ENCODE data around the gene RAB1A.

DNA sequence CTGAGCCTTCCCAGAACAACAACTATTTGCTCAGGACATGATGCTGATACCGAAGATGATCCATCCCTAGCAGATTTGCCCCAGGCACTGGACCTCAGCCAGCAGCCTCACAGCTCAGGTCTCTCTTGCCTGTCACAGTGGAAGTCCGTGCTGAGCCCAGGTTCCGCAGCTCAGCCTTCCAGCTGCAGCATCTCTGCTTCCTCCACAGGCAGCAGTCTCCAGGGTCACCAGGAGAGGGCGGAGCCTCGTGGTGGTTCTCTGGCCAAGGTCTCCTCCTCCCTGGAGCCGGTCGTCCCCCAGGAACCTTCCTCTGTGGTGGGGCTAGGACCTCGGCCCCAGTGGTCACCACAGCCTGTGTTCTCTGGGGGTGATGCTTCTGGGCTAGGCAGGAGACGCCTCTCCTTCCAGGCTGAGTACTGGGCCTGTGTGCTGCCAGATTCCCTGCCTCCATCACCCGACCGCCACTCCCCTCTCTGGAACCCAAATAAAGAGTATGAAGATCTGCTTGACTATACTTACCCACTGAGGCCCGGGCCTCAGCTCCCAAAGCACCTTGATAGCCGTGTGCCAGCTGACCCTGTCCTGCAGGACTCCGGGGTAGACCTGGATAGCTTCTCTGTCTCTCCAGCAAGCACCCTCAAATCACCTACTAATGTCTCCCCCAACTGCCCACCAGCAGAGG, 58.3 kb downstream of the RAB1A start:
- TF ChIP-seq, protein P1, sequence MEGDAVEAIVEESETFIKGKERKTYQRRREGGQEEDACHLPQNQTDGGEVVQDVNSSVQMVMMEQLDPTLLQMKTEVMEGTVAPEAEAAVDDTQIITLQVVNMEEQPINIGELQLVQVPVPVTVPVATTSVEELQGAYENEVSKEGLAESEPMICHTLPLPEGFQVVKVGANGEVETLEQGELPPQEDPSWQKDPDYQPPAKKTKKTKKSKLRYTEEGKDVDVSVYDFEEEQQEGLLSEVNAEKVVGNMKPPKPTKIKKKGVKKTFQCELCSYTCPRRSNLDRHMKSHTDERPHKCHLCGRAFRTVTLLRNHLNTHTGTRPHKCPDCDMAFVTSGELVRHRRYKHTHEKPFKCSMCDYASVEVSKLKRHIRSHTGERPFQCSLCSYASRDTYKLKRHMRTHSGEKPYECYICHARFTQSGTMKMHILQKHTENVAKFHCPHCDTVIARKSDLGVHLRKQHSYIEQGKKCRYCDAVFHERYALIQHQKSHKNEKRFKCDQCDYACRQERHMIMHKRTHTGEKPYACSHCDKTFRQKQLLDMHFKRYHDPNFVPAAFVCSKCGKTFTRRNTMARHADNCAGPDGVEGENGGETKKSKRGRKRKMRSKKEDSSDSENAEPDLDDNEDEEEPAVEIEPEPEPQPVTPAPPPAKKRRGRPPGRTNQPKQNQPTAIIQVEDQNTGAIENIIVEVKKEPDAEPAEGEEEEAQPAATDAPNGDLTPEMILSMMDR (conservative IDR thresholded peaks at IDR 0.05; ENCODE audit: low read depth in 2 of 2), result peak; percentile 40 to 56
- TF ChIP-seq EZH2 (IDR thresholded peaks at IDR 0.05; ENCODE audit: low read depth, unreplicated experiment) (no peak), POLR2AphosphoS5 (IDR thresholded peaks at IDR 0.05; ENCODE audit: low read depth) (no peak), JUNB (IDR thresholded peaks at IDR 0.05; ENCODE audit: unreplicated experiment) (no peak), EZH2phosphoT487 (IDR thresholded peaks at IDR 0.05; ENCODE audit: unreplicated experiment) (no peak), CREB1 (CRISPR knock-in tag; IDR thresholded peaks at IDR 0.05; ENCODE audit: low read depth) (no peak), ZNF114 (CRISPR knock-in tag; IDR thresholded peaks at IDR 0.05) (no peak), NANOG (IDR thresholded peaks at IDR 0.05; ENCODE audit: borderline replicate concordance) (no peak), ZNF331 (CRISPR knock-in tag; IDR thresholded peaks at IDR 0.05; ENCODE audit: low read depth) (no peak)
- TF ChIP-seq, protein P2, sequence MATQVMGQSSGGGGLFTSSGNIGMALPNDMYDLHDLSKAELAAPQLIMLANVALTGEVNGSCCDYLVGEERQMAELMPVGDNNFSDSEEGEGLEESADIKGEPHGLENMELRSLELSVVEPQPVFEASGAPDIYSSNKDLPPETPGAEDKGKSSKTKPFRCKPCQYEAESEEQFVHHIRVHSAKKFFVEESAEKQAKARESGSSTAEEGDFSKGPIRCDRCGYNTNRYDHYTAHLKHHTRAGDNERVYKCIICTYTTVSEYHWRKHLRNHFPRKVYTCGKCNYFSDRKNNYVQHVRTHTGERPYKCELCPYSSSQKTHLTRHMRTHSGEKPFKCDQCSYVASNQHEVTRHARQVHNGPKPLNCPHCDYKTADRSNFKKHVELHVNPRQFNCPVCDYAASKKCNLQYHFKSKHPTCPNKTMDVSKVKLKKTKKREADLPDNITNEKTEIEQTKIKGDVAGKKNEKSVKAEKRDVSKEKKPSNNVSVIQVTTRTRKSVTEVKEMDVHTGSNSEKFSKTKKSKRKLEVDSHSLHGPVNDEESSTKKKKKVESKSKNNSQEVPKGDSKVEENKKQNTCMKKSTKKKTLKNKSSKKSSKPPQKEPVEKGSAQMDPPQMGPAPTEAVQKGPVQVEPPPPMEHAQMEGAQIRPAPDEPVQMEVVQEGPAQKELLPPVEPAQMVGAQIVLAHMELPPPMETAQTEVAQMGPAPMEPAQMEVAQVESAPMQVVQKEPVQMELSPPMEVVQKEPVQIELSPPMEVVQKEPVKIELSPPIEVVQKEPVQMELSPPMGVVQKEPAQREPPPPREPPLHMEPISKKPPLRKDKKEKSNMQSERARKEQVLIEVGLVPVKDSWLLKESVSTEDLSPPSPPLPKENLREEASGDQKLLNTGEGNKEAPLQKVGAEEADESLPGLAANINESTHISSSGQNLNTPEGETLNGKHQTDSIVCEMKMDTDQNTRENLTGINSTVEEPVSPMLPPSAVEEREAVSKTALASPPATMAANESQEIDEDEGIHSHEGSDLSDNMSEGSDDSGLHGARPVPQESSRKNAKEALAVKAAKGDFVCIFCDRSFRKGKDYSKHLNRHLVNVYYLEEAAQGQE (IDR thresholded peaks at IDR 0.05; ENCODE audit: unreplicated experiment), result no peak
- TF ChIP-seq, protein P3, sequence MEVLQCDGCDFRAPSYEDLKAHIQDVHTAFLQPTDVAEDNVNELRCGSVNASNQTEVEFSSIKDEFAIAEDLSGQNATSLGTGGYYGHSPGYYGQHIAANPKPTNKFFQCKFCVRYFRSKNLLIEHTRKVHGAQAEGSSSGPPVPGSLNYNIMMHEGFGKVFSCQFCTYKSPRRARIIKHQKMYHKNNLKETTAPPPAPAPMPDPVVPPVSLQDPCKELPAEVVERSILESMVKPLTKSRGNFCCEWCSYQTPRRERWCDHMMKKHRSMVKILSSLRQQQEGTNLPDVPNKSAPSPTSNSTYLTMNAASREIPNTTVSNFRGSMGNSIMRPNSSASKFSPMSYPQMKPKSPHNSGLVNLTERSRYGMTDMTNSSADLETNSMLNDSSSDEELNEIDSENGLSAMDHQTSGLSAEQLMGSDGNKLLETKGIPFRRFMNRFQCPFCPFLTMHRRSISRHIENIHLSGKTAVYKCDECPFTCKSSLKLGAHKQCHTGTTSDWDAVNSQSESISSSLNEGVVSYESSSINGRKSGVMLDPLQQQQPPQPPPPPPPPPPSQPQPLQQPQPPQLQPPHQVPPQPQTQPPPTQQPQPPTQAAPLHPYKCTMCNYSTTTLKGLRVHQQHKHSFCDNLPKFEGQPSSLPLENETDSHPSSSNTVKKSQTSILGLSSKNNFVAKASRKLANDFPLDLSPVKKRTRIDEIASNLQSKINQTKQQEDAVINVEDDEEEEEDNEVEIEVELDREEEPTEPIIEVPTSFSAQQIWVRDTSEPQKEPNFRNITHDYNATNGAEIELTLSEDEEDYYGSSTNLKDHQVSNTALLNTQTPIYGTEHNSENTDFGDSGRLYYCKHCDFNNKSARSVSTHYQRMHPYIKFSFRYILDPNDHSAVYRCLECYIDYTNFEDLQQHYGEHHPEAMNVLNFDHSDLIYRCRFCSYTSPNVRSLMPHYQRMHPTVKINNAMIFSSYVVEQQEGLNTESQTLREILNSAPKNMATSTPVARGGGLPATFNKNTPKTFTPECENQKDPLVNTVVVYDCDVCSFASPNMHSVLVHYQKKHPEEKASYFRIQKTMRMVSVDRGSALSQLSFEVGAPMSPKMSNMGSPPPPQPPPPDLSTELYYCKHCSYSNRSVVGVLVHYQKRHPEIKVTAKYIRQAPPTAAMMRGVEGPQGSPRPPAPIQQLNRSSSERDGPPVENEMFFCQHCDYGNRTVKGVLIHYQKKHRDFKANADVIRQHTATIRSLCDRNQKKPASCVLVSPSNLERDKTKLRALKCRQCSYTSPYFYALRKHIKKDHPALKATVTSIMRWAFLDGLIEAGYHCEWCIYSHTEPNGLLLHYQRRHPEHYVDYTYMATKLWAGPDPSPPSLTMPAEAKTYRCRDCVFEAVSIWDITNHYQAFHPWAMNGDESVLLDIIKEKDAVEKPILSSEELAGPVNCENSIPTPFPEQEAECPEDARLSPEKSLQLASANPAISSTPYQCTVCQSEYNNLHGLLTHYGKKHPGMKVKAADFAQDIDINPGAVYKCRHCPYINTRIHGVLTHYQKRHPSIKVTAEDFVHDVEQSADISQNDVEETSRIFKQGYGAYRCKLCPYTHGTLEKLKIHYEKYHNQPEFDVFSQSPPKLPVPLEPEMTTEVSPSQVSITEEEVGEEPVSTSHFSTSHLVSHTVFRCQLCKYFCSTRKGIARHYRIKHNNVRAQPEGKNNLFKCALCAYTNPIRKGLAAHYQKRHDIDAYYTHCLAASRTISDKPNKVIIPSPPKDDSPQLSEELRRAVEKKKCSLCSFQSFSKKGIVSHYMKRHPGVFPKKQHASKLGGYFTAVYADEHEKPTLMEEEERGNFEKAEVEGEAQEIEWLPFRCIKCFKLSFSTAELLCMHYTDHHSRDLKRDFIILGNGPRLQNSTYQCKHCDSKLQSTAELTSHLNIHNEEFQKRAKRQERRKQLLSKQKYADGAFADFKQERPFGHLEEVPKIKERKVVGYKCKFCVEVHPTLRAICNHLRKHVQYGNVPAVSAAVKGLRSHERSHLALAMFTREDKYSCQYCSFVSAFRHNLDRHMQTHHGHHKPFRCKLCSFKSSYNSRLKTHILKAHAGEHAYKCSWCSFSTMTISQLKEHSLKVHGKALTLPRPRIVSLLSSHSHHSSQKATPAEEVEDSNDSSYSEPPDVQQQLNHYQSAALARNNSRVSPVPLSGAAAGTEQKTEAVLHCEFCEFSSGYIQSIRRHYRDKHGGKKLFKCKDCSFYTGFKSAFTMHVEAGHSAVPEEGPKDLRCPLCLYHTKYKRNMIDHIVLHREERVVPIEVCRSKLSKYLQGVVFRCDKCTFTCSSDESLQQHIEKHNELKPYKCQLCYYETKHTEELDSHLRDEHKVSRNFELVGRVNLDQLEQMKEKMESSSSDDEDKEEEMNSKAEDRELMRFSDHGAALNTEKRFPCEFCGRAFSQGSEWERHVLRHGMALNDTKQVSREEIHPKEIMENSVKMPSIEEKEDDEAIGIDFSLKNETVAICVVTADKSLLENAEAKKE (CRISPR knock-in tag; IDR thresholded peaks at IDR 0.05), result no peak
- TF ChIP-seq, protein P4, sequence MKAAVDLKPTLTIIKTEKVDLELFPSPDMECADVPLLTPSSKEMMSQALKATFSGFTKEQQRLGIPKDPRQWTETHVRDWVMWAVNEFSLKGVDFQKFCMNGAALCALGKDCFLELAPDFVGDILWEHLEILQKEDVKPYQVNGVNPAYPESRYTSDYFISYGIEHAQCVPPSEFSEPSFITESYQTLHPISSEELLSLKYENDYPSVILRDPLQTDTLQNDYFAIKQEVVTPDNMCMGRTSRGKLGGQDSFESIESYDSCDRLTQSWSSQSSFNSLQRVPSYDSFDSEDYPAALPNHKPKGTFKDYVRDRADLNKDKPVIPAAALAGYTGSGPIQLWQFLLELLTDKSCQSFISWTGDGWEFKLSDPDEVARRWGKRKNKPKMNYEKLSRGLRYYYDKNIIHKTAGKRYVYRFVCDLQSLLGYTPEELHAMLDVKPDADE (IDR thresholded peaks at IDR 0.05), result no peak

Measured in GM23338 (cell line).